ENCODE results near the gene KCNK2. TPM values are rescaled to one million over a fixed set of nuclear protein-coding genes. Genes with fewer than 3 reads are reported as not detected.

Gene KCNK2
- total RNA-seq, result 0.27 TPM
- long read RNA-seq, result 0 reads

- ATAC-seq (ENCODE audit: poor library complexity) (no peak), DNase-seq (peak; percentile 31)
- intact Hi-C loops (cut with DNase I), result no loop called here
These were observed at the start of gene KCNK2 for GRCh38 chr1:215082532-215083382. KCNK2 (plus strand) TSS chr1:215082737; CDS start chr1:215083386, 649 bp downstream.

GRCh38 chr1:215032911-215033526, 49.5 kb upstream of the KCNK2 start:
- intact Hi-C loops (cut with DNase I), result no loop called here
- ATAC-seq (ENCODE audit: poor library complexity), result no peak
- no peak for DNase-seq

GRCh38 chr1:215040190-215040589, 42.3 kb upstream of the KCNK2 start:
- intact Hi-C loops (cut with DNase I), result no loop called here
- no peak for ATAC-seq (ENCODE audit: poor library complexity)
- no peak for DNase-seq

GRCh38 chr1:215043401-215043800, 39.1 kb upstream of the KCNK2 start:
- DNase-seq (no peak), ATAC-seq (ENCODE audit: poor library complexity) (no peak)
- intact Hi-C loops (cut with DNase I), result no loop called here

- no peak for ATAC-seq (ENCODE audit: poor library complexity)
- intact Hi-C loops (cut with DNase I), result no loop called here
- no peak for DNase-seq
These were observed 38.4 kb upstream of the KCNK2 start for GRCh38 chr1:215044151-215044550.

- DNase-seq, result no peak
- intact Hi-C loops (cut with DNase I), result no loop called here
- no peak for ATAC-seq (ENCODE audit: poor library complexity)
These were observed 36.7 kb upstream of the KCNK2 start for GRCh38 chr1:215045698-215046308.

- DNase-seq (no peak), ATAC-seq (ENCODE audit: poor library complexity) (no peak)
- intact Hi-C loops (cut with DNase I), result no loop called here
These were observed 30.1 kb upstream of the KCNK2 start for GRCh38 chr1:215052256-215053015.

GRCh38 chr1:215054266-215054665, 28.3 kb upstream of the KCNK2 start:
- intact Hi-C loops (cut with DNase I), result no loop called here
- DNase-seq, result no peak
- ATAC-seq (ENCODE audit: poor library complexity), result no peak

- intact Hi-C loops (cut with DNase I), result no loop called here
- no peak for DNase-seq
- ATAC-seq (ENCODE audit: poor library complexity), result no peak
These were observed 27.1 kb upstream of the KCNK2 start for GRCh38 chr1:215055281-215055935.

GRCh38 chr1:215056584-215056983, 26.0 kb upstream of the KCNK2 start:
- DNase-seq (no peak), ATAC-seq (ENCODE audit: poor library complexity) (no peak)
- intact Hi-C loops (cut with DNase I), result no loop called here

- ATAC-seq (ENCODE audit: poor library complexity) (no peak), DNase-seq (no peak)
- intact Hi-C loops (cut with DNase I), result no loop called here
These were observed 22.6 kb upstream of the KCNK2 start for GRCh38 chr1:215059947-215060346.

GRCh38 chr1:215064327-215064726, 18.2 kb upstream of the KCNK2 start:
- ATAC-seq (ENCODE audit: poor library complexity), result no peak

GRCh38 chr1:215071078-215071477, 11.5 kb upstream of the KCNK2 start:
- intact Hi-C loops (cut with DNase I), result no loop called here
- no peak for DNase-seq

More at GRCh38 chr1:215064327-215064726, 18.2 kb upstream of the KCNK2 start:
- no peak for DNase-seq
- intact Hi-C loops (cut with DNase I), result no loop called here

GRCh38 chr1:215076322-215076721, 6.2 kb upstream of the KCNK2 start:
- ATAC-seq (ENCODE audit: poor library complexity) (no peak), DNase-seq (no peak)
- intact Hi-C loops (cut with DNase I), result no loop called here

More at GRCh38 chr1:215071078-215071477, 11.5 kb upstream of the KCNK2 start:
- no peak for ATAC-seq (ENCODE audit: poor library complexity)

- DNase-seq (no peak), ATAC-seq (ENCODE audit: poor library complexity) (no peak)
- intact Hi-C loops (cut with DNase I), result no loop called here
These were observed 3.1 kb upstream of the KCNK2 start for GRCh38 chr1:215079456-215079855.

GRCh38 chr1:215081661-215082531, 641 bp upstream of the KCNK2 start:
- ATAC-seq (ENCODE audit: poor library complexity) (no peak), DNase-seq (no peak)
- intact Hi-C loops (cut with DNase I), result no loop called here

GRCh38 chr1:215083383-215083961, 935 bp downstream of the KCNK2 start:
- ATAC-seq (ENCODE audit: poor library complexity) (no peak), DNase-seq (no peak)
- intact Hi-C loops (cut with DNase I), result no loop called here

Data from Right ventricle myocardium superior (tissue), 1 donor.